CD14-positive monocyte (primary cell): ENCODE measurements around the gene HOXB4. TPM values are rescaled to one million over a fixed set of nuclear protein-coding genes. Genes with fewer than 3 reads are reported as not detected.

Source experiments
- DNase-seq, 3 donors: peaks; one replicate each; pipeline ENCODE4 v3.0.0-alpha.2; 2011 to 2022
- H2AFZ ChIP-seq: 2 replicates; pipeline ENCODE4 v1.6.0; 2012; ENCODE audit warnings: mild to moderate bottlenecking, low read depth, low read length, inconsistent platforms; ENCODE audit not compliant: insufficient read depth, poor library complexity, severe bottlenecking
- H3K27ac ChIP-seq, 2 donors: 1 replicate in 1 of 2; 2 replicates in 1 of 2; pipeline ENCODE4 v1.5.1; 2012 to 2013; ENCODE audit warnings: low read length in 2 of 2, control low read depth in 1 of 2, inconsistent platforms in 1 of 2, low read depth in 1 of 2, mild to moderate bottlenecking in 1 of 2
- H3K27me3 ChIP-seq, 2 donors: one replicate each; pipeline versions ENCODE4 v1.6.0 to v1.6.1; 2011 to 2013; ENCODE audit warnings: low read length in 2 of 2; ENCODE audit not compliant: control insufficient read depth in 2 of 2, insufficient read depth in 2 of 2
- H3K36me3 ChIP-seq, 2 donors: replicated peaks in 1 of 2; 1 replicate in 1 of 2; 2 replicates in 1 of 2; pipeline versions ENCODE4 v1.5.1 to v1.6.1; 2012 to 2013; ENCODE audit warnings: low read length in 2 of 2, control low read depth in 1 of 2, inconsistent platforms in 1 of 2, mild to moderate bottlenecking in 1 of 2; ENCODE audit not compliant: insufficient read depth in 2 of 2, control insufficient read depth in 1 of 2
- H3K4me1 ChIP-seq, 2 donors: 1 replicate in 1 of 2; 2 replicates in 1 of 2; pipeline versions ENCODE4 v1.5.1 to v1.6.1; 2012 to 2013; ENCODE audit warnings: low read length in 2 of 2, control low read depth in 1 of 2, inconsistent platforms in 1 of 2, mild to moderate bottlenecking in 1 of 2, moderate library complexity in 1 of 2; ENCODE audit not compliant: insufficient read depth in 2 of 2, control insufficient read depth in 1 of 2
- H3K4me2 ChIP-seq: replicated peaks from 2 replicates; pipeline ENCODE3; 2012; ENCODE audit warnings: low read length, moderate library complexity, mild to moderate bottlenecking; ENCODE audit not compliant: poor library complexity, severe bottlenecking; ENCODE audit errors: extremely low read depth
- H3K4me3 ChIP-seq, 3 experiments: fragments of 200-600 bp in 1 of 3; sonication (generic) in 1 of 3; replicated peaks in 1 of 3; 1 replicate in 2 of 3; 2 replicates in 1 of 3; pipeline ENCODE4 v1.5.1; 2011 to 2013; ENCODE audit warnings: low read length in 3 of 3, mild to moderate bottlenecking in 3 of 3, control low read depth in 2 of 3, low read depth in 2 of 3, inconsistent platforms in 1 of 3, moderate library complexity in 1 of 3
- H3K79me2 ChIP-seq: 2 replicates; pipeline ENCODE4 v1.6.0; 2012; ENCODE audit warnings: mild to moderate bottlenecking, control low read depth, inconsistent platforms, low read length, moderate library complexity; ENCODE audit not compliant: insufficient read depth
- H3K9ac ChIP-seq: 2 replicates; pipeline ENCODE4 v1.6.0; 2017; ENCODE audit warnings: low read length, mild to moderate bottlenecking; ENCODE audit not compliant: insufficient read depth, poor library complexity, severe bottlenecking
- H3K9me3 ChIP-seq, 2 donors: replicated peaks in 1 of 2; 1 replicate in 1 of 2; 2 replicates in 1 of 2; pipeline versions ENCODE4 v1.5.1 to v1.6.1; 2012 to 2013; ENCODE audit warnings: low read length in 2 of 2, control low read depth in 1 of 2; ENCODE audit not compliant: control insufficient read depth in 1 of 2, insufficient read depth in 1 of 2
- H4K20me1 ChIP-seq: 2 replicates; pipeline ENCODE4 v1.6.0; 2012; ENCODE audit warnings: mild to moderate bottlenecking, low read length, control low read depth, moderate library complexity; ENCODE audit not compliant: insufficient read depth
- H3K27ac Mint-ChIP-seq, 7 donors: one replicate each; pipeline ENCODE4 v1.8.0; 2020; ENCODE audit warnings: mild to moderate bottlenecking in 7 of 7, mixed read lengths in 7 of 7, moderate library complexity in 6 of 7, inconsistent platforms in 2 of 7
- H3K27me3 Mint-ChIP-seq, 3 donors: one replicate each; pipeline ENCODE4 v1.8.0; 2021 to 2022; ENCODE audit warnings: low read depth in 3 of 3, mild to moderate bottlenecking in 3 of 3, mixed read lengths in 3 of 3, moderate library complexity in 3 of 3, inconsistent platforms in 1 of 3
- H3K36me3 Mint-ChIP-seq, 2 donors: one replicate each; pipeline ENCODE4 v1.8.0; 2020; ENCODE audit warnings: mixed read lengths in 2 of 2, inconsistent platforms in 1 of 2, mild to moderate bottlenecking in 1 of 2
- H3K4me1 Mint-ChIP-seq: one replicate; pipeline ENCODE4 v1.8.0; 2020; ENCODE audit warnings: mild to moderate bottlenecking, mixed read lengths
- H3K4me3 Mint-ChIP-seq, 2 donors: one replicate each; pipeline ENCODE4 v1.8.0; 2020; ENCODE audit warnings: mild to moderate bottlenecking in 2 of 2, mixed read lengths in 2 of 2, moderate library complexity in 1 of 2
- H3K9me3 Mint-ChIP-seq, 7 donors: one replicate each; pipeline ENCODE4 v1.8.0; 2020 to 2022; ENCODE audit warnings: mixed read lengths in 7 of 7, mild to moderate bottlenecking in 6 of 7, moderate library complexity in 6 of 7, inconsistent platforms in 2 of 7
- CTCF ChIP-seq: fragments of 200-600 bp; IDR thresholded peaks from one replicate; pipeline ENCODE4 v1.8.0; 2022; ENCODE audit warnings: antibody characterized with exemption, mild to moderate bottlenecking
- WGBS: methylation state at CpG from one replicate; pipeline ENCODE4 v1.1.5; 2013; ENCODE audit warnings: missing lambda C conversion rate; ENCODE audit not compliant: insufficient coverage; 5-methylcytosine and 5-hydroxymethylcytosine counted together
- intact Hi-C, 2 donors: fragments of 100-400 bp; cut with micrococcal nuclease; formaldehyde crosslinking; loops; one replicate each; pipeline versions ENCODE4 v1.15.0 to v1.15.1; 2023
- polyA plus RNA-seq, 3 donors: library from polyadenylated mRNA; depleted of rRNA in 1 of 3; unstranded in 2 of 3; stranded (reverse) in 1 of 3; fragments of 300-500 nt in 2 of 3; fragments of >200 nt in 1 of 3; fragmentation: Illumina TruSeq in 2 of 3; gene quantifications; 1 replicate in 2 of 3; 2 replicates in 1 of 3; pipeline ENCODE4 v1.2.3, GENCODE V29; 2012 to 2021

HOXB4 gene
- polyA plus RNA-seq, 3 donors = 0.16 TPM; not detected in 2

- H3K27ac Mint-ChIP-seq = no peak overlapping the region
- WGBS = 100% methylated on average over 1 of the region's 1 CpG
- Histone ChIP-seq H3K9ac (no peak overlapping the region), H2AFZ (no peak overlapping the region), H3K4me3 (no peak overlapping the region), H3K4me2 (no peak overlapping the region), H3K36me3 (no peaks in the 10 kb centered on the region), H3K79me2 (no peaks in the 10 kb centered on the region), H3K4me1 (peaks cover 32 to 36% of the 10 kb centered on the region in 2 donors), H3K27me3 (peaks cover 57 to 98% of the 10 kb centered on the region in 2 donors), H4K20me1 (no peaks in the 10 kb centered on the region), H3K9me3 (peaks cover 5 to 37% of the 10 kb centered on the region in 2 donors), H3K27ac (no peak overlapping the region)
- TF ChIP-seq CTCF = no peak
- peaks cover 0 to 41% (median 24%) of the 10 kb centered on the region in 7 donors for H3K9me3 Mint-ChIP-seq
- H3K27me3 Mint-ChIP-seq = peaks cover 88 to 98% (median 95%) of the 10 kb centered on the region in 3 donors
- no peak for DNase-seq
- intact Hi-C loops = no loop called here
- H3K4me3 Mint-ChIP-seq = peak overlapping the region in 1 of 2 donors; percentile 96
- peaks cover 40% of the 10 kb centered on the region for H3K4me1 Mint-ChIP-seq
- peaks cover 9 to 17% of the 10 kb centered on the region in 2 donors for H3K36me3 Mint-ChIP-seq
Observed at GRCh38 chr17:48608494-48608834, 30.3 kb upstream of the HOXB4 start.

GRCh38 chr17:48606892-48607614, 28.9 kb upstream of the HOXB4 start:
- no peak for TF ChIP-seq CTCF
- no peak overlapping the region for H2AFZ ChIP-seq
- H3K9me3 Mint-ChIP-seq = peaks cover 0 to 31% (median 19%) of the 10 kb centered on the region in 7 donors
- H3K27ac Mint-ChIP-seq = no peak overlapping the region
- H3K27me3 Mint-ChIP-seq = peaks cover 90 to 98% (median 96%) of the 10 kb centered on the region in 3 donors
- no peak overlapping the region for H3K9ac ChIP-seq
- no peaks in the 10 kb centered on the region for H3K79me2 ChIP-seq
- H3K4me3 ChIP-seq = no peak overlapping the region
- H3K36me3 Mint-ChIP-seq = peaks cover 9 to 11% of the 10 kb centered on the region in 2 donors
- peak overlapping the region in 1 of 2 donors; percentile 75 for H3K4me3 Mint-ChIP-seq
- H3K4me2 ChIP-seq = no peak overlapping the region
- H3K27ac ChIP-seq = no peak overlapping the region
- H3K27me3 ChIP-seq = peaks cover 56 to 99% of the 10 kb centered on the region in 2 donors
- peaks cover 33% of the 10 kb centered on the region for H3K4me1 Mint-ChIP-seq
- intact Hi-C loops = no loop called here
- DNase-seq = no peak
- no peaks in the 10 kb centered on the region for H4K20me1 ChIP-seq
- peaks cover 23% of the 10 kb centered on the region in 2 donors for H3K4me1 ChIP-seq
- 100% methylated on average over 2 of the region's 9 CpGs for WGBS
- no peaks in the 10 kb centered on the region for H3K36me3 ChIP-seq
- H3K9me3 ChIP-seq = peaks cover 3 to 38% of the 10 kb centered on the region in 2 donors
